HCT116 (cell line): ENCODE results near the gene OPCML. TPM values are rescaled to one million over a fixed set of nuclear protein-coding genes. Genes with fewer than 3 reads are reported as not detected.

Source experiments
- ATAC-seq: fragments of 200-7000 bp; cut with Tn5 transposase; 2 replicates; pipeline ENCODE4 v1.9.1; 2020; ENCODE audit warnings: mild to moderate bottlenecking, moderate library complexity
- BruUV-seq: library from RNA; stranded (reverse); fragments of 400-500 nt; replicated peaks from 2 replicates; lab custom pipeline; 2021; lab: Mats Ljungman, UMichigan
- CTCF ChIA-PET: fragments of 300-600 bp; sonication (Branson Sonifier 250); formaldehyde crosslinking; loops from one replicate; lab custom pipeline; 2021; ENCODE audit warnings: antibody characterized with exemption; lab: Charles Lee
- POLR2A ChIA-PET: fragments of 300-600, 350-600 bp; sonication (Branson Sonifier 250); formaldehyde crosslinking; loops from one replicate; lab custom pipeline; 2021; ENCODE audit warnings: antibody characterized with exemption; lab: Charles Lee
- RAD21 ChIA-PET, 2 experiments: fragments of 300-600 bp; sonication (Branson Sonifier 250); formaldehyde crosslinking; loops; one replicate each; lab custom pipeline; 2023; ENCODE audit warnings: low total read pairs in 2 of 2; ENCODE audit not compliant: uncharacterized antibody in 2 of 2, unreplicated experiment in 2 of 2, low non-redundant PET in 1 of 2; lab: Charles Lee
- DNase-seq: peaks from one replicate; pipeline ENCODE4 v3.0.0-alpha.2; 2010; ENCODE audit warnings: low read depth, low spot score
- H2AFZ ChIP-seq: fragments of 200-600 bp; shearing (Covaris generic), sonication (generic); 2 replicates; pipeline ENCODE4 v1.6.1; 2017; ENCODE audit warnings: low read depth, mixed run types, mixed read lengths, antibody characterized with exemption, low read length; ENCODE audit not compliant: poor library complexity, severe bottlenecking
- H3K27ac ChIP-seq: 2 replicates; pipeline ENCODE4 v1.5.1; 2012; ENCODE audit warnings: low read depth, low read length
- H3K27me3 ChIP-seq: fragments of 200-600 bp; sonication (generic); 2 replicates; pipeline ENCODE4 v1.6.1; 2016; ENCODE audit warnings: mixed run types, low read length, mixed read lengths; ENCODE audit not compliant: insufficient read depth
- H3K36me3 ChIP-seq, 2 experiments: fragments of 200-500 bp in 1 of 2; fragments of 200-600 bp in 1 of 2; sonication (Bioruptor generic) in 1 of 2; sonication (generic) in 1 of 2; 2 replicates each; pipeline versions ENCODE4 v1.5.1 to v1.6.1; 2014 to 2016; ENCODE audit warnings: low read length in 2 of 2, inconsistent platforms in 1 of 2, mixed read lengths in 1 of 2, mixed run types in 1 of 2; ENCODE audit not compliant: insufficient read depth in 2 of 2, control insufficient read depth in 1 of 2
- H3K4me1 ChIP-seq, 2 experiments: fragments of 200-600 bp in 1 of 2; sonication (generic) in 1 of 2; 2 replicates each; pipeline versions ENCODE4 v1.5.1 to v1.6.1; 2012 to 2017; ENCODE audit warnings: low read length in 2 of 2, inconsistent platforms in 1 of 2, mild to moderate bottlenecking in 1 of 2, mixed read lengths in 1 of 2, mixed run types in 1 of 2, moderate library complexity in 1 of 2; ENCODE audit not compliant: insufficient read depth in 2 of 2, control insufficient read depth in 1 of 2
- H3K4me2 ChIP-seq: fragments of 200-600 bp; sonication (generic); 2 replicates; pipeline ENCODE4 v1.6.1; 2017; ENCODE audit warnings: mixed run types, low read length, mixed read lengths
- H3K4me3 ChIP-seq, 2 experiments: fragments of 200-600 bp in 1 of 2; sonication (generic) in 1 of 2; replicated peaks in 1 of 2; 2 replicates each; pipeline ENCODE4 v1.5.1; 2011 to 2016; ENCODE audit warnings: low read length in 2 of 2, control low read depth in 1 of 2, low read depth in 1 of 2, mild to moderate bottlenecking in 1 of 2, mixed read lengths in 1 of 2, mixed run types in 1 of 2
- H3K79me2 ChIP-seq: fragments of 200-600 bp; sonication (generic); 2 replicates; pipeline ENCODE4 v1.6.1; 2017; ENCODE audit warnings: mild to moderate bottlenecking, mixed run types, low read length, moderate library complexity, mixed read lengths; ENCODE audit not compliant: insufficient read depth
- H3K9ac ChIP-seq: fragments of 200-600 bp; sonication (generic); 2 replicates; pipeline ENCODE4 v1.6.1; 2016; ENCODE audit warnings: low read length, mixed read lengths
- H3K9me2 ChIP-seq: fragments of 200-600 bp; sonication (generic), shearing (Covaris generic); 2 replicates; pipeline ENCODE4 v1.6.1; 2017; ENCODE audit warnings: mixed run types, mild to moderate bottlenecking, moderate library complexity; ENCODE audit not compliant: insufficient read depth
- H3K9me3 ChIP-seq, 2 experiments: fragments of 200-500 bp in 1 of 2; fragments of 200-600 bp in 1 of 2; sonication (Bioruptor generic) in 1 of 2; sonication (generic) in 1 of 2; 2 replicates each; pipeline ENCODE4 v1.6.1; 2014 to 2017; ENCODE audit warnings: low read length in 2 of 2, mixed read lengths in 2 of 2, inconsistent platforms in 1 of 2, low read depth in 1 of 2, mild to moderate bottlenecking in 1 of 2, mixed run types in 1 of 2, moderate library complexity in 1 of 2; ENCODE audit not compliant: control insufficient read depth in 1 of 2, insufficient read depth in 1 of 2
- H4K20me1 ChIP-seq: fragments of 200-600 bp; sonication (generic), shearing (Covaris generic); 2 replicates; pipeline ENCODE4 v1.6.1; 2017; ENCODE audit warnings: mixed run types, mild to moderate bottlenecking, moderate library complexity; ENCODE audit not compliant: insufficient read depth
- CBX3 ChIP-seq: IDR thresholded peaks from 2 replicates; pipeline ENCODE4 v1.6.1; 2012; ENCODE audit warnings: low read depth
- ELF1 ChIP-seq: IDR thresholded peaks from 2 replicates; pipeline ENCODE4 v1.6.1; 2012; ENCODE audit warnings: low read depth, borderline replicate concordance
- EZH2phosphoT487 ChIP-seq: fragments of 200-600 bp; IDR thresholded peaks from 2 replicates; pipeline ENCODE4 v1.6.1; 2018; ENCODE audit warnings: antibody characterized with exemption, borderline replicate concordance
- POLR2A ChIP-seq: IDR thresholded peaks from 2 replicates; pipeline ENCODE4 v1.7.0; 2011; ENCODE audit warnings: borderline replicate concordance; ENCODE audit not compliant: insufficient read depth, insufficient read length; ENCODE audit errors: extremely low read depth
- RAD21 ChIP-seq: IDR thresholded peaks from 2 replicates; pipeline ENCODE4 v1.6.1; 2012; ENCODE audit warnings: low read depth, mild to moderate bottlenecking
- SP1 ChIP-seq: IDR thresholded peaks from 2 replicates; pipeline ENCODE4 v1.6.1; 2012; ENCODE audit warnings: low read depth
- SRF ChIP-seq: IDR thresholded peaks from 2 replicates; pipeline ENCODE4 v1.6.1; 2012; ENCODE audit warnings: low read depth
- YY1 ChIP-seq: IDR thresholded peaks from 2 replicates; pipeline ENCODE4 v1.6.1; 2011; ENCODE audit warnings: low read length, low read depth, moderate library complexity, mild to moderate bottlenecking; ENCODE audit not compliant: insufficient replicate concordance; ENCODE audit errors: extremely low read depth
- ZFX ChIP-seq: fragments of 450-650 bp; IDR thresholded peaks from 2 replicates; pipeline ENCODE4 v1.6.1; 2017
- intact Hi-C: fragments of 100-400 bp; cut with micrococcal nuclease; formaldehyde crosslinking; loops from 2 replicates; pipeline ENCODE4 v1.10.0; 2022
- total RNA-seq: library from RNA; stranded (reverse); gene quantifications from one replicate; pipeline ENCODE4 v1.2.1, GENCODE V29; 2021; ENCODE audit not compliant: unreplicated experiment
- TF ChIP-seq, protein P1 (sequence below): IDR thresholded peaks from 2 replicates; pipeline ENCODE4 v1.6.1; 2012
- TF ChIP-seq, protein P2 (sequence below), 3 experiments: fragments of 200-600 bp in 1 of 3; sonication (generic) in 1 of 3; IDR thresholded peaks in 2 of 3; conservative IDR thresholded peaks in 1 of 3; 2 replicates each; pipeline ENCODE4 v1.5.1; 2012 to 2017; ENCODE audit warnings: low read depth in 2 of 3, low read length in 2 of 3, antibody characterized with exemption in 1 of 3, borderline replicate concordance in 1 of 3, control low read depth in 1 of 3, mild to moderate bottlenecking in 1 of 3, mixed read lengths in 1 of 3, mixed run types in 1 of 3, moderate library complexity in 1 of 3; ENCODE audit not compliant: insufficient read depth in 1 of 3

The OPCML gene
- total RNA-seq, 1 experiment from 2014 or later = not detected

GRCh38 chr11:132639986-132640385, 892.3 kb downstream of the OPCML start:
- POLR2A ChIA-PET = no interaction called here
- no peak overlapping the region for H2AFZ ChIP-seq
- DNase-seq = no peak
- H3K4me3 ChIP-seq = no peak overlapping the region
- no peak overlapping the region for H3K27ac ChIP-seq
- no peak for TF ChIP-seq SRF
- no peak for TF ChIP-seq SP1
- no peak for TF ChIP-seq ELF1
- TF ChIP-seq YY1 = no peak
- TF ChIP-seq, protein P1, sequence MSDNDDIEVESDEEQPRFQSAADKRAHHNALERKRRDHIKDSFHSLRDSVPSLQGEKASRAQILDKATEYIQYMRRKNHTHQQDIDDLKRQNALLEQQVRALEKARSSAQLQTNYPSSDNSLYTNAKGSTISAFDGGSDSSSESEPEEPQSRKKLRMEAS = no peak
- TF ChIP-seq, all 23 proteins: peak for 0
- no TSS peak for BruUV-seq
- intact Hi-C loops = no loop called here
- Histone ChIP-seq H3K9me2 (no peaks in the 10 kb centered on the region), H4K20me1 (no peaks in the 10 kb centered on the region), H3K79me2 (no peaks in the 10 kb centered on the region), H3K9me3 (peaks cover 5 to 14% of the 10 kb centered on the region in 2 experiments; a peak in 2 of 4 replicates), H3K27me3 (no peaks in the 10 kb centered on the region), H3K9ac (no peak overlapping the region), H3K4me2 (no peak overlapping the region), H3K4me1 (no peaks in the 10 kb centered on the region), H3K36me3 (no peaks in the 10 kb centered on the region)
- ATAC-seq = no peak
- ChIA-PET CTCF (no interaction called here), RAD21 (no interaction called here)

DNA sequence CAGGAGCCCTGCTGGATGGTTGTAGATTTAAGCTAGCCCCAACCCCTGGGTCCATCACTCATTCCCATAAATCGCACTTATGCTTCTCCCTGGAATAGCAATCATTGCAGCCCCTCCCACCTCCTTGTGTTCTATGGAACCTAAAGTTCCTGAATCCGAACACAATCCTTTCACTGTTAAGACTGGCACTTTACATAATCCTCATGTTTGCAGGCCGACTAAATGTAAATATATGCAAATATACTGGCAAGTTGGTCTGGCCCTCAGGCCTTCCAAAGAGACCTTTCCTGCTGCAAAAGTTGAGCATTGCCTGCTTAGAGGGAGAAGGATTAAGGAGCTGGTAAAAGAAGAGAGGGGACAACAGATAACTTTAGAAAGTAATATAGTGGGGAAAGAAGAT, 892.9 kb downstream of the OPCML start:
- ATAC-seq = no peak
- Histone ChIP-seq H4K20me1 (no peaks in the 10 kb centered on the region), H3K9me3 (peaks cover 8 to 10% of the 10 kb centered on the region in 2 experiments; a peak in 2 of 4 replicates), H3K4me2 (no peak overlapping the region), H3K9ac (no peak overlapping the region), H2AFZ (no peak overlapping the region), H3K9me2 (no peaks in the 10 kb centered on the region), H3K36me3 (no peaks in the 10 kb centered on the region), H3K27ac (no peak overlapping the region), H3K27me3 (no peaks in the 10 kb centered on the region), H3K79me2 (no peaks in the 10 kb centered on the region), H3K4me1 (no peaks in the 10 kb centered on the region), H3K4me3 (no peak overlapping the region)
- POLR2A ChIA-PET = no interaction called here
- DNase-seq = no peak
- CTCF ChIA-PET = no interaction called here
- RAD21 ChIA-PET = no interaction called here
- TF ChIP-seq ZFX (no peak), RAD21 (no peak), CBX3 (no peak), EZH2phosphoT487 (no peak), POLR2A (no peak), SP1 (no peak), YY1 (no peak)
- TF ChIP-seq, protein P2, sequence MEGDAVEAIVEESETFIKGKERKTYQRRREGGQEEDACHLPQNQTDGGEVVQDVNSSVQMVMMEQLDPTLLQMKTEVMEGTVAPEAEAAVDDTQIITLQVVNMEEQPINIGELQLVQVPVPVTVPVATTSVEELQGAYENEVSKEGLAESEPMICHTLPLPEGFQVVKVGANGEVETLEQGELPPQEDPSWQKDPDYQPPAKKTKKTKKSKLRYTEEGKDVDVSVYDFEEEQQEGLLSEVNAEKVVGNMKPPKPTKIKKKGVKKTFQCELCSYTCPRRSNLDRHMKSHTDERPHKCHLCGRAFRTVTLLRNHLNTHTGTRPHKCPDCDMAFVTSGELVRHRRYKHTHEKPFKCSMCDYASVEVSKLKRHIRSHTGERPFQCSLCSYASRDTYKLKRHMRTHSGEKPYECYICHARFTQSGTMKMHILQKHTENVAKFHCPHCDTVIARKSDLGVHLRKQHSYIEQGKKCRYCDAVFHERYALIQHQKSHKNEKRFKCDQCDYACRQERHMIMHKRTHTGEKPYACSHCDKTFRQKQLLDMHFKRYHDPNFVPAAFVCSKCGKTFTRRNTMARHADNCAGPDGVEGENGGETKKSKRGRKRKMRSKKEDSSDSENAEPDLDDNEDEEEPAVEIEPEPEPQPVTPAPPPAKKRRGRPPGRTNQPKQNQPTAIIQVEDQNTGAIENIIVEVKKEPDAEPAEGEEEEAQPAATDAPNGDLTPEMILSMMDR (IDR thresholded peaks at IDR 0.05 in 2 of 3, conservative IDR thresholded peaks at IDR 0.05 in 1 of 3; ENCODE audit: borderline replicate concordance in 1 of 3, insufficient read depth in 1 of 3, low read depth in 2 of 3, low read length in 2 of 3) = no peak
- no TSS peak for BruUV-seq
- intact Hi-C loops = no loop called here
